Mucosa of stomach (tissue), 1 donor: ENCODE results near the gene DSE.

Source experiments
- H3K27me3 ChIP-seq: one replicate; pipeline ENCODE4 v1.7.0; 2013; ENCODE audit warnings: mild to moderate bottlenecking, low read length; ENCODE audit not compliant: control insufficient read depth, insufficient read depth
- H3K36me3 ChIP-seq: one replicate; pipeline ENCODE4 v1.7.0; 2013; ENCODE audit warnings: low read length; ENCODE audit not compliant: control insufficient read depth, insufficient read depth
- H3K4me1 ChIP-seq: one replicate; pipeline ENCODE4 v1.7.0; 2013; ENCODE audit warnings: mild to moderate bottlenecking, low read length; ENCODE audit not compliant: control insufficient read depth, insufficient read depth
- H3K4me3 ChIP-seq: one replicate; pipeline ENCODE4 v1.7.0; 2013; ENCODE audit warnings: low read length
- H3K9ac ChIP-seq: one replicate; pipeline ENCODE4 v1.7.0; 2013; ENCODE audit warnings: mild to moderate bottlenecking, low read length, moderate library complexity
- H3K9me3 ChIP-seq: one replicate; pipeline ENCODE4 v1.7.0; 2013; ENCODE audit warnings: mild to moderate bottlenecking, low read length, moderate library complexity; ENCODE audit not compliant: control insufficient read depth
- donor health status: Pancreatic carcinoma.

The DSE gene

GRCh38 chr6:116426551-116426950 lies 55.8 kb downstream of the DSE start:
- Histone ChIP-seq H3K9me3 (no peaks in the 10 kb centered on the region), H3K27me3 (no peaks in the 10 kb centered on the region), H3K9ac (no peak overlapping the region), H3K4me3 (no peak overlapping the region), H3K4me1 (peaks cover 7% of the 10 kb centered on the region), H3K36me3 (no peaks in the 10 kb centered on the region)

- H3K27me3 ChIP-seq, result no peaks in the 10 kb centered on the region
- no peaks in the 10 kb centered on the region for H3K36me3 ChIP-seq
- no peak overlapping the region for H3K9ac ChIP-seq
- H3K9me3 ChIP-seq, result no peaks in the 10 kb centered on the region
- no peaks in the 10 kb centered on the region for H3K4me1 ChIP-seq
- no peak overlapping the region for H3K4me3 ChIP-seq
Observed at GRCh38 chr6:116429111-116429510, 58.4 kb downstream of the DSE start.

GRCh38 chr6:116430860-116431259 lies 60.1 kb downstream of the DSE start:
- Histone ChIP-seq H3K9ac (no peak overlapping the region), H3K27me3 (no peaks in the 10 kb centered on the region), H3K4me1 (no peaks in the 10 kb centered on the region), H3K4me3 (no peak overlapping the region), H3K9me3 (no peaks in the 10 kb centered on the region), H3K36me3 (no peaks in the 10 kb centered on the region)

GRCh38 chr6:116431964-116432595 lies 61.3 kb downstream of the DSE start:
- H3K9ac ChIP-seq, result no peak overlapping the region
- no peaks in the 10 kb centered on the region for H3K36me3 ChIP-seq
- H3K27me3 ChIP-seq, result no peaks in the 10 kb centered on the region
- H3K4me1 ChIP-seq, result no peaks in the 10 kb centered on the region
- no peaks in the 10 kb centered on the region for H3K9me3 ChIP-seq
- H3K4me3 ChIP-seq, result no peak overlapping the region

- H3K27me3 ChIP-seq, result no peaks in the 10 kb centered on the region
Observed at GRCh38 chr6:116433206-116433712, 62.5 kb downstream of the DSE start.

GRCh38 chr6:116434056-116434725 lies 63.4 kb downstream of the DSE start:
- no peaks in the 10 kb centered on the region for H3K36me3 ChIP-seq

More at GRCh38 chr6:116433206-116433712, 62.5 kb downstream of the DSE start:
- Histone ChIP-seq H3K9me3 (no peaks in the 10 kb centered on the region), H3K4me3 (no peak overlapping the region), H3K9ac (no peak overlapping the region), H3K36me3 (no peaks in the 10 kb centered on the region), H3K4me1 (no peaks in the 10 kb centered on the region)

GRCh38 chr6:116436586-116436985 lies 65.8 kb downstream of the DSE start:
- no peak overlapping the region for H3K9ac ChIP-seq
- H3K36me3 ChIP-seq, result no peaks in the 10 kb centered on the region
- H3K4me1 ChIP-seq, result no peaks in the 10 kb centered on the region
- H3K9me3 ChIP-seq, result no peaks in the 10 kb centered on the region
- no peak overlapping the region for H3K4me3 ChIP-seq
- no peaks in the 10 kb centered on the region for H3K27me3 ChIP-seq

More at GRCh38 chr6:116434056-116434725, 63.4 kb downstream of the DSE start:
- Histone ChIP-seq H3K9me3 (no peaks in the 10 kb centered on the region), H3K27me3 (no peaks in the 10 kb centered on the region), H3K4me3 (no peak overlapping the region), H3K9ac (no peak overlapping the region), H3K4me1 (no peaks in the 10 kb centered on the region)

- H3K9me3 ChIP-seq, result no peaks in the 10 kb centered on the region
Observed at GRCh38 chr6:116437656-116438055, 66.9 kb downstream of the DSE start.

GRCh38 chr6:116438590-116439448 lies 68.1 kb downstream of the DSE start:
- Histone ChIP-seq H3K4me1 (no peaks in the 10 kb centered on the region), H3K36me3 (no peaks in the 10 kb centered on the region), H3K4me3 (no peak overlapping the region), H3K27me3 (no peaks in the 10 kb centered on the region), H3K9me3 (no peaks in the 10 kb centered on the region), H3K9ac (no peak overlapping the region)

More at GRCh38 chr6:116437656-116438055, 66.9 kb downstream of the DSE start:
- Histone ChIP-seq H3K27me3 (no peaks in the 10 kb centered on the region), H3K4me1 (no peaks in the 10 kb centered on the region), H3K4me3 (no peak overlapping the region), H3K9ac (no peak overlapping the region), H3K36me3 (no peaks in the 10 kb centered on the region)

GRCh38 chr6:116439522-116440051 lies 68.8 kb downstream of the DSE start:
- no peak overlapping the region for H3K4me3 ChIP-seq
- no peaks in the 10 kb centered on the region for H3K27me3 ChIP-seq
- H3K9me3 ChIP-seq, result no peaks in the 10 kb centered on the region
- no peaks in the 10 kb centered on the region for H3K4me1 ChIP-seq
- no peak overlapping the region for H3K9ac ChIP-seq
- no peaks in the 10 kb centered on the region for H3K36me3 ChIP-seq

GRCh38 chr6:116443105-116443504 lies 72.4 kb downstream of the DSE start:
- H3K27me3 ChIP-seq, result no peaks in the 10 kb centered on the region
- H3K9ac ChIP-seq, result no peak overlapping the region
- no peaks in the 10 kb centered on the region for H3K4me1 ChIP-seq
- H3K4me3 ChIP-seq, result no peak overlapping the region
- H3K36me3 ChIP-seq, result no peaks in the 10 kb centered on the region
- H3K9me3 ChIP-seq, result no peaks in the 10 kb centered on the region
